GM20431 (cell line): Measurements from ENCODE around the gene WDFY2.
"Not testable (repeated sequence)": the region's sequence is repeated elsewhere in the genome, so short reads cannot be mapped to it uniquely, and the experiment has no call there.

ENCODE experiments used
- in situ Hi-C: fragments of 300-500 bp; cut with MseI, MboI; formaldehyde crosslinking; loops from one replicate; pipeline ENCODE4 v1.15.0; 2020; ENCODE audit warnings: low sequenced_read_pairs; ENCODE audit not compliant: unreplicated experiment

The WDFY2 gene

DNA sequence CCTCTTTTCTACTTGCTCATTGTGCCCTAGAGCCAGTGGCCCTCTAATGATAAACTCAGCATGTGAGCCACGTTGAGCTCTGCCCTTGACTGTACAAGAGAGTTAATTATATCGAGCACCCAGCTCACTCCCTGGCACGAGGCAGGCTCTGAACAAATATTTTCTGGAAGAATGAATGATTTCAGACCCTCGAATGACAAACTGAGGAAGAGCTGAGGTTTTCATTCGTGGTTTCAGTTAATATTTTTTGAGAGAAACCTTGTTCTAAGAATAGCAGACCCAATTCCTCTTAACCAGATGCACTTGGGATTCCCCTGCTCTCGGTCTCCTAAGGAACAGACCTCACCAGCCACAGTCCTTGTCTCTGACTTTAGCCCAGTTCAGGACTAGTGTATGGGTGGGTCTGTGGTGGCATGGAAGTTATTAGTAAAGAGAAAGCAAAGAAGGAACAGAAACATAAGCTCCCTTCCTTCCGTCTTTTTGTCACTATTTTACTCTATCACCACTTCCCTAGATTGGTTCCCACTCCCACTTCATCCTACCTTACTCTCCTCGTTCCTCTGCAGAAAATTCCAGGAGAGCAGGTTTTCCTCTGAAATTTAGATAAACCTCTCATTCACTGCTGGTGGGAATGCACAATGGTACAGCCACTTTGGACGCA is 22.1 kb upstream of the WDFY2 start:
- in situ Hi-C loops: no loop called here

DNA sequence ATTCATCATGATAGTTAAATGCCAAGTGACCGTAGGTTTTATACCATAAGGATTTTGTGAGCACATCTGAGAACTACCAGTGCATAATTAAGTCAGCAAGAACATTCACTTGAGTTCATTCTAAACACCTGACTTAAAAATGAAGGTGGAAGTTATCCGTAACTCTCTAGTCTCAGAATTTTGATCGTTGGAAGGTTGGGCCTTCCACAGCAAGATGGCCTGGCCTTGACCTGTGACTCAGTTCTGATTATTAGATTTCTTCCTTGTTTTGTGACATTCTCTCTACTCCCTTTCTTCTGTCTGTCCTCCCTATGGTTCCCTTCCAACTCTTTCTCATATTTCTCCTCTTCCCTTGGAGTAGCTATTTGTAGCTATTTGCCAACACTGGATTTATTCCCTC is 20.0 kb upstream of the WDFY2 start:
- in situ Hi-C loops: no loop called here

GRCh38 chr13:51564671-51565070 is 19.6 kb upstream of the WDFY2 start:
- in situ Hi-C loops: no loop called here

DNA sequence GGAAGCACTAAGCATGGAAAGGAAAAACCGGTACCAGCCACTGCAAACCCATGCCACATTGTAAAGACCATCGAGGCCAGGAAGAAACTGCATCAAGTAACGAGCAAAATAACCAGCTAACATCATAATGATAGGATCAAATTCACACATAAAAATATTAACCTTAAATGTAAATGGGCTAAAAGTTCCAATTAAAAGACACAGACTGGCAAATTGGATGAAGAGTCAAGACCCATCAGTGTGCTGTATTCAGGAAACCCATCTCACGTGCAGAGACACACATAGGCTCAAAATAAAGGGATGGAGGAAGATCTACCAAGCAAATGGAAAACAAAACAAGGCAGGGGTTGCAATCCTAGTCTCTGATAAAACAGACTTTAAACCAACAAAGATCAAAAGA is 15.3 kb upstream of the WDFY2 start:
- in situ Hi-C loops: not testable (repeated sequence)

- in situ Hi-C loops: no loop called here
Observed at GRCh38 chr13:51576754-51577153, 7.5 kb upstream of the WDFY2 start.

- in situ Hi-C loops: no loop called here
Observed at GRCh38 chr13:51577690-51578089, 6.6 kb upstream of the WDFY2 start.

DNA sequence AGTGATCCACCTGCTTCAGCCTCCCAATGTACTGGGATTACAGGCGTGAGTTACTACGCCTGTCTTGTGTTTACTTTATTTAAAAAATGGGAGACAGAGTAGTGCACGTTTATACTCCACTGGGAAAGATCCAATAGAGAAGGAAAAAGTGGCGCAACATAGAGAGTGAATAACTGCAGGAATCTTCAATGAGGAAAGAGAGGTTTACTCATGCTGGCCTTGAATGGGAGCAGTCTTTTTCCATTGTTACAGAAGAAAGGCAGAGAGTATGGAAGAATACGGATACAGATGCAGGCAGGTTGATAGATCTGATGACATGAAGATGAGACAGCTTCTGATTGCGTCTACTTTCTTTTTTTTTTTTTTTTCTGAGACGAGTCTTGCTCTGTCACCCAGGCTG is 4.6 kb upstream of the WDFY2 start:
- in situ Hi-C loops: no loop called here

GRCh38 chr13:51581148-51581820 is 3.0 kb upstream of the WDFY2 start:
- in situ Hi-C loops: no loop called here

DNA sequence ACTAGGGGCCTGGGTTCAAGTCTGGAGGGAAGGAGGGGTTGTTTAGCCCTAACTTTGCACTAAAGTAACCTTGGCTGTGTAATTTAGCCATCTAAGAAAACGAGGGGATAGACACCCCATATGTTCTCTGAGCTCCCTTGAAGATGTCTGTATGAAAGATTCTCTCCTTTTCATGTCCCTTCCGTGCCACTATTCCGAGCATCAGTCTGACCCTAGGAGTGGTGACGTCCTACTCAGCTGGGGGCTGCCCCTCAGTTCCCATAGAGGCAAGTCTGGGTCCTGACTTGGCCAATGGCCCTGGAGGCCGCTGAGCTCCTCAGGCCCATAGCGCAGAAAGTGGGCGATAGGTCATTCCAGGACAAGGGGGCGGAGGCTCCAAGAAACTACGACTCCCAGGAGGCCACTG is 790 bp upstream of the WDFY2 start:
- in situ Hi-C loops: no loop called here

GRCh38 chr13:51584731-51585672 is 740 bp downstream of the WDFY2 start:
- in situ Hi-C loops: no loop called here

DNA sequence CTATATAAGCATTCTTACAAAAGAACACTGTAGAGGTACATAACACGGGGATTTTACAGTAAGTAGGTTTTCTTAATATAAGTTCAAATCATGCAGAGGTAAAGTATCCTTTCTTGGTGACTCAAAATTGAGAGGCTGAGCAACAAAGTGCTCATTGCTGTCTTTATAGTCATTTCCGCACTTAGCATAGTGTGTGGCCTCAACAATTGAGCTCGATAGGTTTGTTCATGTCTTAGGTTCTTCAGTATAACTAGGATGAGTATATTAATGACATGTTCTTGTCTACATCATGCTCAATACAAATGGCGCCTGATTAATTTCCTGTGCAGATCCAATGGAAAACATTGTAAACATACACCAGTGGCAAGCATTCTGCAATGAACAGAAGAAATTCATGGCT is 1.4 kb downstream of the WDFY2 start:
- in situ Hi-C loops: no loop called here

GRCh38 chr13:51587372-51587771 is 3.1 kb downstream of the WDFY2 start:
- in situ Hi-C loops: no loop called here

DNA sequence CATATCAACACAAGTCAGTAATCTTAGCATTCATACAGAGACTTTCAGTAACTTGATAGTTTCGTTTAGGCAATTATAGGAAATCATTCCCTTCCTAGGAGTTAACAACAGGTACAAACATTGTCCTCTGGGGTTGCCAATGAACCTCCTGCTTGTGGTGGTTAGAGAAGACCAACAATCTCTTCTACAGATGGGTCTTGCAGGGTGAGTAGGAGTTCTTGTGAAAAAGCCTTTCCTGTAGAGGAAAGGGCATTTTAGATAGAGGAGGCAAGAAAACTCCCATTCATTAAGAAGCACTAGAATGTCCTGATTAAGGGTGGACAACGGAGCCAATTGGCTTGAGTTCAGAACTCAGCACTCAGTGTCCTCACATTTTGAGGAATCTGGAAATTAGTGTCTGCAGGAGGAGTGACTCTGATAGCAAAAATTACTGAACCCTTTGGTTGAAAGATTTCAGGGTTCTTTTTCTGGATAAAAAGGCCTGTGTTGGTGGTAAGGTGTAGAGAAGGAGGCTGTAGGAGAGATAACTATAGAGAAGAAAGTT is 4.2 kb downstream of the WDFY2 start:
- in situ Hi-C loops: no loop called here

DNA sequence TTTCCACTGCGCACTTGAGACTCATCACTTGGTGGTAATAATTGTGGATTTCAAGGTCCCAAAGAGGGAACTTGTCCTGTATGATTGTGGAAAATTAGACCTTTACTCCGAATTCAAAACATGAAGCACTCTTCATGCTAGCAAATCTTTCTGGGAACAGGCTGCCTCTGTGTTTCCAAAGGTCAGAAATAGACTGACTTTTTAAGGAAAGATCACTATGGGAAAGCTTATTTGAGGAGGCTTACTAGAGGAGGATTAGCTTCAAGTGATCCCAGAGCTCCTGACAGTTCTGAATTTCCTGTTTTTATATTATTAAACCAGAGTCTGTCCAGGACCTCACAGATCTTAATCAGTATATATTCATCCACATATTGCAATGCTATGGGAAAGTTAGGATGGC is 5.5 kb downstream of the WDFY2 start:
- in situ Hi-C loops: no loop called here

DNA sequence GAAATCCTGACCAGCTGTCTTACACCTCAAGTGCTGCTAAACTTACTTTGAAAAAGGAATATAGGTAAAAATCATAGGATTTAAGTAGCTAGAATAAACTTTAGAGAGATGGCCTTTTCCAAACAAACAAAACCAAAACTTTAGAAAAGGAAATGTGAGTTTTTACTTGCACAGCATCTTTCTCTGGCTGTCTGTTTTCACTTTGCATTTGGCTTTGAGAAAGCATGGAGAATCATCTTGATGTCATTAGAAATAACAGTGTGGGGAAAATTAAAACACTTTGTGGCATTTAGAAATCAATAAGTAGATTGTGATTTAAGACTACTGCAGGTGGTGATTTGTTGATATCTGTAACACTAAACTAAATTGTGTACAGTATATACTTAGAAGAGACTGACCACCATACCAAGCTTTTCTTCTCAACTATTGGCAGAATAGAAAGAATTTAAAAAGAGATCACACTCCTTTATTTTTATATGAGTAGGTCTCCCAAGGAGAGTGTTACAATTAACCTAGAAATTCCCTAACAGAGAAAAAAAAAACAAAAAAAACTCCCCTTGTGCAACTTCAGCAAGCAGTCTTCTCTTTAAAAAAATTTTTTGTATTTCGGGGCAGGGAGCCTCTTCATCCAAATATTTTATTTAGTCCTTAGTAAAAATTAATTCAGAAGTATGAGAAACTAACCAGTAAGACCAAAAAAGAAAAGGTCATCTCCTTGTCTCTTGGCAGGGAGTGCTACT is 6.1 kb downstream of the WDFY2 start:
- in situ Hi-C loops: no loop called here

GRCh38 chr13:51590971-51591627 is 6.8 kb downstream of the WDFY2 start:
- in situ Hi-C loops: no loop called here

- in situ Hi-C loops: not testable (repeated sequence)
Observed at GRCh38 chr13:51591938-51592337, 7.7 kb downstream of the WDFY2 start.

DNA sequence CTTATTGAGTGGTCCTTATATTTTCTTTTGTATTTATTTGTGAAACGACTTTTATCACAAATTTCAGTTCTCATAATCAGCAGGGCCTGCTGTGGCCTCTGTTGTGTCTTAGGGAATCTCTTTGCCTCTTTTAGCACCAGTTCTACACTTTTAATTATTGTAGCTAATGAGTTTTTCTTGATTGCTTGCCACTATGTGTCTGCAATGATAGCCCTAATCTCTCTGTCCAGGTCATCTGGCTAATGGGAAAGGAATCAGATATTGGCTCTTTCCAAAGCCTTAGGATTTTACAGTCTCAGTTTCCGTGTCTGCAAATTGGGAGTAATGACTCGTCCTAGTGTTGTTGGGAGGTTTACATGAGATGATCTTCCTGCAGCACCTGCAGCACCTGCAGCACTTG is 10.2 kb downstream of the WDFY2 start:
- in situ Hi-C loops: no loop called here

GRCh38 chr13:51595416-51595815 is 11.2 kb downstream of the WDFY2 start:
- in situ Hi-C loops: no loop called here

DNA sequence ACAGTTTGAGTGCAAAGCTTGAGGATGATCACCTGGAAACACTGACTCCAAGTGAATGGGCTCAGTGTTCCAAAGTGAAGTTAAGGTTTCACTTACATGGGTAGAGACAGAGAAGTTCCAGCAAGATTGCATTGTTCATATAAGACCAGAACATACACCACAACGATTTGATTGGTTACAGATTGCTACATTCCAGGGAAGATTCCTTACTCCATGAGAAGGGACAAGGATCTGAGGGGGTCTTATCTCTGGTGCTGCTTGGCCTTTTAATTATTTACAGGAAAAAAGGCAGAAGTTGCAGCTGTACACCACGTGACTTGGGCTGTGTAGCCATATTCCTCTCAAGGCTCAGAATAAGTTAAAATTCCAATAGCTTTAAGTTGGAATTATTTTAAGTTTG is 12.3 kb downstream of the WDFY2 start:
- in situ Hi-C loops: no loop called here
